ENCODE data around the gene APP.
"Not testable (repeated sequence)": the region's sequence is repeated elsewhere in the genome, so short reads cannot be mapped to it uniquely, and the experiment has no call there.

APP gene

DNA sequence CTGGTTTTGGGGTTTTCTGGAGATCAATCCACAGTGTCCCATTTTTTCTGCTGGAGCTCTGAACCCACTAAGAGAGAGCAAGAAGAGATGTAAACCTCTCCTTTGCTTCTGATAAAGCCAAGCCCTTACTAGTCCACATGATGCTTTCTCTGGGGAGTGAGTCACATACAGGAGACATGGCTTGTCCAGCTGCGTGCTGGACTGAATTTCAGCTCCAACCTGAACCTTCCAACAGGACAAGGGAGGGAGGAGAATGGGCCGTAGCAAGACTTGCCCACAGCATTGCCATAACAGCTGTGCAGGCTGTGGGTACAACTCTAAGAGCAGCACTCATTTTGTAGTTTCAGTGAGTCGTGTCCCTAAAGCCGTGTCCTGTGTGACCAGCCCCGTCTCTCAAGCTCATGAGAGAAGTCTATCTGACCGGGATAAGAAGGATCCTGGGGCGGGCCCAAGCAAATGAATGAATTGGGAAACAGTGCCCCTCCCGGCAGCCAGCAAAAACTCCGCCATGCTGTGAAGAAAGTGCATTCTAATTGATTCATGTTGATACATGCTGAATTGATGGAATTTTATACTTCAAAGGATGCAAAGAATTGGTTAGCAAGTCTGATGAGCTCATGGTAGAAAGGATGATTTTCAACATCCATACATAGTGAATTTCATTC, 240.6 kb downstream of the APP start:
- DNase-seq: no peak

DNA sequence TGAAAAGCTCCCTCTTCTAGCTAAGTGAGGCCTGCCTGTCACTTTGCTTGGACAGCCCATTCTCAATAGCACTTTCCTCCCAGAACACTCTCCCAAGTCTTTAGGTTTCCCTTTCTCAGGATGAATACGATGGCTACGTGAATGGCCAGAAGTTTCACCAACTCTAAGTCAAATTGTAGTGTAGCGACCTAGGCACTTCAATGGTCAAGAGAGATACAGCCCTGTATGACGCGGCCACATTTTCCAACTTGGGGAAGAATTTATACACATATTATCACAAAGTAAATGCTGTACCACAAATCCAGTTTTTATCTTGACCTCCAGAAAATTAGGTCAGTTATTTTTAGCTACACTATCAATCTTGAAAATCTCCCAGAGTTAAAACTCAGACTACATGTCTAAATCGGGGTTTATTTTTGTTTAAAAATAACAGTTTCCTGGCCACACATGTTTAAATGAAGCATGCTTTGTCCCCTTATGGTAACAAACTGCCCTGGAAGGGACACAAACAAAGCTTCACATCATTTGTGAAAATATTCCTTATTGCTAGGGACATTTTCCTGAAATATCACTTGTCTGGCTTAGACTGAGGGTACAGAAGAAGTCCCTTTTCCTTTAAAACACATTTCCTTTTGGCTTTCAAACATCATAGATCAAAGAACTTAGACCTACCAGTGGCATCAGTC, 243.2 kb downstream of the APP start:
- no peak for DNase-seq

DNA sequence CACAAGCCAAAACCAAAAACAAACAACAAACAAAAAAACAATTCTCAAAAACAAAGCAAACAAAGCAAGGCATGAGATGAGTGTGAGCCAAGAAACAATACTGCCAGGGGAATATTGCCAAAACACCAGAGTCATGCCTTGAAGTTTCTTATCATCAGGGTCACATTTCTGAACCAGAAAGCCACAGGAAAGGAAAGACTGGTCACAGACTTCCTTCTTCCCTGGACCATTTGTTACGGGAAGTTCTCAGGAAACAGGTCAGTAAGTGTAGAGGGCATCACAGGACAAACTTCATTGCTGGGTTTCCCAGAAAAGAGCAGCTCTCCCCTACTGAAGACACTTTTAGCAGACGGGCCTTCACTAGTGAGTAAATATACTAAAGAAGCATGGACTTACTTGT, 244.6 kb downstream of the APP start:
- no peak for DNase-seq

- no peak for DNase-seq
Measured at GRCh38 chr21:25925064-25925800, 245.3 kb downstream of the APP start.

DNA sequence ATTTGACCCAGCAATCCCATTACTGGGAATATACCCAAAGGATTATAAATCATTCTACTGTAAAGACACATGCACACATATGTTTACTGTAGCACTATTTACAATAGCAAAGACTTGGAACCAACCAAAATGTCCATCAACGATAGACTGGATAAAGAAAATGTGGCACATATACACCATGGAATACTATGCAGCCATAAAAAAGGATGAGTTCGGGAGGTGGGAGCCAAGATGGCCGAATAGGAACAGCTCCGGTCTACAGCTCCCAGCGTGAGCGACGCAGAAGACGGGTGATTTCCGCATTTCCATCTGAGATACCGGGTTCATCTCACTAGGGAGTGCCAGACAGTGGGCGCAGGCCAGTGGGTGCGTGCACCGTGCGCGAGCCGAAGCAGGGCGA, 252.4 kb downstream of the APP start:
- DNase-seq: not testable (repeated sequence)

DNA sequence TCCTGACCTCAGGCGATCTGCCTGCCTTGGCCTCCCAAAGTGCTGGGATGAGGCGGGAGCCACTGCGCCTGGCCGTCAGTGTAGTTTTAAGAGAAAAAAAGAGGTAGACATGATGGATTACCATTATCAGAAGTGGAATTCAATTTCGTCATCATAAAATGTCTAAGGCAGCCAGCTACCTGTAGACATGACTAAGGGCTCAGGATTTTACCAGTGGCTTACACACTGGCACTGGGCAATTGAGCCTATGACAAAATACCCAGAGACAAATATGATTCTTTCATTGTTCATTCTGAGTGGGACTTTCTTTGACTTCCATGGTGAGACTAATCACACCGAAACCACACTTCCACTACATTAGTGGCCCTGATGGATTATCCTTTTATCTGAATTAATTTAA, 254.3 kb downstream of the APP start:
- DNase-seq: no peak

DNA sequence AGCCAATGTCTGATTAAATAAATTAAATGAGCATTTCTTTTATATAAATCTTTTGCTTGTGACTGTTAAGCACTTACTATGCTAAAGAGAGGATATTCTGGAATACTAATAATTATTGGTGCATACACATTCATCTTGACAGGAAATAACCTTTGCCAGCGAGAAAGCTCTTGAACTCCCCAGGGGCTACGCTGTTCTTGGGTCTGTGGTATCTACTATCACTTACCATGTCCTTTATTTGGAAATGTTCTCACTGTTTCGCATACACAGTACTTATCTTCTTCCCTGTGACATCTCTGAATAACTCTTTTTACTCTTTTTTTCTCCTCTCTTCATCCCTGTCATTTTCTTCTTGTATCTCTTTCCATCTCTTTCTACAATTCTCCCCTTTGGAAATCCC, 257.1 kb downstream of the APP start:
- no peak for DNase-seq

GRCh38 chr21:25912402-25912746, 258.2 kb downstream of the APP start:
- DNase-seq: no peak

DNA sequence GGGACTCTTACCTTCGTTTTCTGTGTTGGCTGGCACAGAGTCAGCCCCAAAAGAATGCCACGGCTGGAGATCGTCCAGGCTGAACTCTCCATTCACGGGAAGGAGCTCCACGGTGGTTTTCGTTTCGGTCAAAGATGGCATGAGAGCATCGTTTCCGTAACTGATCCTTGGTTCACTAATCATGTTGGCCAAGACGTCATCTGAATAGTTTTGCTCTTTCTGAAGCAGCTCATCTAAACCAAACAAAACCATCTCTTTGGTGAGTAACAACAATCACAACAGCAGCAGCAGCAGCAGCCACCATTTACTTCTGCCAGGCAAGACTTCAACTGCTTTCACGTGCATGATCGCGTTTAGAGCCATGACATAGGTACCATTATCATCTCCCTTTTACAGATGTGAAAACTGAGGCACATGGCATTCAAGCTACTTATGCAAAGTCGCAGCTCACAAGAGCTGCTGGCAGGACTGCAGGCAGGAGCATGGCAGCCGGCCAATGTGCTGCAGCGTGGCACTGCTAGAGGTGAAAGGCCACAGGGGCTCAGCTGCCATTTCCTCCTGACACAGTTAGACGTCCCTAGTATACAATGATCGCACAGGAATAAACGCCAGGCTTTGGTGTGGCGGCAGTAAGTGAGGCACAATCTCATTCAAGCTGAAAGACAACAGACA, 258.7 kb downstream of the APP start:
- no peak for DNase-seq

DNA sequence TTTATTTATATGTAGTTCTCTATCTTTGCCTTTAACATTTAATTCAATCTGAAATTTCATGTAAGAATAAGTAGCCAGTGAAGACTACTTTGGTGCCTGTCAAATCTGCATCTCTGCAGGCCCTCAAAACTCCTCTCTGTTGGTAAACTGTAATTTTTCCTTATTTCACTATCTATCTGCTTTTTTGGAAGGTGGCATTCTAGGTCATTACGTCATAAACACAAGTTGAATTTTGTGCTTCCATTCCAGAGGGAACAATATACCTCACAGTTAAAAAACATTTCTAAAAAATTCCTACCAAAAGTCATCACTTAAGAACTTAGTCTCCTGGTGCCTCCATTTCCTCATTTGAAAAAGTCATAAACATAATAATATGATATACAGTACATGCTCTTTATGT, 259.8 kb downstream of the APP start:
- no peak for DNase-seq

GRCh38 chr21:25909341-25909740, 261.2 kb downstream of the APP start:
- no peak for DNase-seq

GRCh38 chr21:25908495-25908894, 262.1 kb downstream of the APP start:
- no peak for DNase-seq

DNA sequence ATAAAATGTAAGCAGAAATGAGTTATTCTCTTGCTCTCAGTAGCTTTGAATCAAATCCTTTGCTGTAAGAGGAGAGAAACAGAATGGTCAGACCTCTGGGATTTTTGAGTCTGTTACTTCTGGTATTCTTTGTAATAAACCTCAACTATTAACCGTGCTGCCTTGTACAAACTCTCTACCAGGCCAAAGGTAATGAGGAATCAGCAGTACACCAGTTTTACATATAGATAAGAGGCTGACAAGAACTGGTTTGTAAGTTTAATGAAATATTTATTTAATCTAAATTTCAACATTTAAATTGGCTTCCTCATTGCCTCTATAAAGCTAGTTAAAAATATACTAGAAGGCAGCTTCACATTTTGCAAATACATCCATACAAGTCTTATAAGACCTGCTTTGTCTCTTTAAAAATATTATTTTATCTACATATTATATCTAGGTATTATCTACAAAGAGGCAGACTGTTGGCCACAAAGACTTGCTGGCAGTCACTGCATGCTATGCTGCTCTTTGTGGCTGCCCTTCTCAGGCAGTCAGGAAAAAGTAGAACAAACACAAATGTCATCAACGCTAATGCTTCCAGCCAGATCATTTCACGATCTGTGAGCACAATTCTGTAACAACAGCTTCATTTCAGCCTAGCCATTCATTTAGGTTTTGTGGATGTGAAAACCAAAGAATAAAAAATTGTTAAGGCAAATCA, 262.8 kb downstream of the APP start:
- DNase-seq: no peak

GRCh38 chr21:25906587-25906986, 264.0 kb downstream of the APP start:
- no peak for DNase-seq

GRCh38 chr21:25905126-25905525, 265.4 kb downstream of the APP start:
- DNase-seq: no peak

- DNase-seq: no peak
Measured at GRCh38 chr21:25904044-25904695, 266.4 kb downstream of the APP start.

DNA sequence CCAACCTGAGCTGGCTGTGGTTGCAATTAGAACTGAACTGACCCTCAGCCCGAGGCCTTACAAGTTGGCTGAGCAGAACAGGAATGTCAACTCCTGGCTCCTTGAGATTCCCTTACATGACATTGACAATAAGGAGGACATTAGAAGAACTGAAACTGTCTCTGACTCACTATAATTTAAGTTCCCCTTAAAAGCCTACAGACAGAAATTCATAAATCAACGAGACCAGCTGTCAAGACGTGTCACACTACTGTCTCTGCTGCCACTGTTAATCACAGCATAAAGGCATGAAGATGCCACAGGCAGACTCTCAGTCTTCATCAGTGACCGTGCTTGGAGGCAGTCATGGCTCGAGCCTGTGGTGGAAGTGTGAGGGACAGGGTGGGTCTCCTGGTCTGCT, 267.0 kb downstream of the APP start:
- no peak for DNase-seq

- DNase-seq: no peak
Measured at GRCh38 chr21:25901330-25901979, 269.1 kb downstream of the APP start.

DNA sequence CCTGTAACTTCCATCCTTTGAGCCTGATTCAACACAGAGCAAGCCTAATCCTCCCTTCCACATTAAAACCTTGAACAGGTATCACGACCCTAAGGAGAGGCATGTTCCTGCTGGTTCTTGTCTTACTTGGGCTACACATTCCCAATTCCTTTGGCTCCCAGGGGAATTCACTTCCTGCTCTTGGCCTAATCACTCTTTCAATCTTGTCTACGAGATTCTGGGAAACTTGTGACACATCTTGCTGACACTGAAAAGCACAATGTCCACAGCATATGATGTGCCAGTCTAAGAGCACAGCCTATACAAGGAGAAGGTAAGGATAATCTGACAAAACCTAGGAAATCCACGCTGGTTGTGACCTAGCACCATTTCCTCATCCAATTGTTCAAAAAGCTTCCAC, 271.9 kb downstream of the APP start:
- no peak for DNase-seq

GRCh38 chr21:25897383-25897782, 273.2 kb downstream of the APP start:
- DNase-seq: no peak

DNA sequence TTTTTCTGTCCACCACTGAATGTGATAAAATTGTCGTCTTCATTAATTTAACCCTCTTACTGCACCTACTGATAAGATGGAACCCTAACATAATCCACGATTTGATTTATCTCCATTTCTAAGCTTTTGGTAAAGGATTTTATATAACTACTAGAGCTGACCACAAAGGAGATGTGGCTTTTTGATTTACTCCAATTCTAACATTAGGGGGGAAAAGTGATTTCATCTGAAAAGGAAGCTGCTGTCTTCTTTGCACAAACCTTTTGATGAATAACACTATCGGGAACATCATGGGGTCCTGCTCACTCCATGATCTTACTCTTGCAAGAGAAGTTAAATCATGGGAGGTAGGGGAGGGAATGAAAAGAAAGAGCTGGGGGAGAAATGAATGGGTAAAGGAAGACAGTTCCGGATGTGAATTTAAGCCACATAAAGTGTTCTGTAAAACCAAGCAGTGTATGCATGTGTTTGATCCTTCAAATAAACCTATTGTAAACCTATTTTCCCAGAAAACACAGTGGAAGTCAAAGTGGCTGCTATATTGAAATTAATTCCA, 274.0 kb downstream of the APP start:
- no peak for DNase-seq
